Activated CD8-positive, alpha-beta T cell treated with anti-CD3 and anti-CD28 coated beads, Interleukin-2, amount 10 ng/mL, durations not matched to agents 7 days and 5 days (primary cell): ENCODE measurements around the gene HOXD11. TPM values are rescaled to one million over a fixed set of nuclear protein-coding genes. Genes with fewer than 3 reads are reported as not detected.

Experiments
- ATAC-seq: fragments of 150-1000 bp; cut with Tn5 transposase; one replicate; pipeline ENCODE4 v1.10.0; 2021; ENCODE audit warnings: moderate library complexity
- CTCF ChIA-PET: fragments of 350-600 bp; sonication (Branson Sonifier 250); formaldehyde crosslinking; loops from one replicate; lab custom pipeline; 2021; ENCODE audit warnings: antibody characterized with exemption; lab: Charles Lee
- POLR2A ChIA-PET: fragments of 350-600 bp; sonication (Branson Sonifier 250); formaldehyde crosslinking; loops from one replicate; lab custom pipeline; 2021; ENCODE audit warnings: antibody characterized with exemption; lab: Charles Lee
- DNase-seq: peaks from one replicate; pipeline ENCODE4 v3.0.0-alpha.2; 2020
- H3K27ac Mint-ChIP-seq: one replicate; pipeline ENCODE4 v1.8.0; 2021; ENCODE audit warnings: mild to moderate bottlenecking, mixed read lengths
- H3K27me3 Mint-ChIP-seq: one replicate; pipeline ENCODE4 v1.8.0; 2021; ENCODE audit warnings: low read depth, mixed read lengths
- H3K36me3 Mint-ChIP-seq: one replicate; pipeline ENCODE4 v1.8.0; 2021; ENCODE audit warnings: low read depth, mixed read lengths
- H3K4me1 Mint-ChIP-seq: one replicate; pipeline ENCODE4 v1.8.0; 2021; ENCODE audit warnings: low read depth, mixed read lengths
- H3K4me3 Mint-ChIP-seq: one replicate; pipeline ENCODE4 v1.8.0; 2021; ENCODE audit warnings: mild to moderate bottlenecking, mixed read lengths
- H3K9me3 Mint-ChIP-seq: one replicate; pipeline ENCODE4 v1.8.0; 2022; ENCODE audit warnings: mixed read lengths; ENCODE audit not compliant: insufficient read depth
- total RNA-seq, 2 experiments: library from RNA; stranded (reverse); gene quantifications; one replicate each; pipeline ENCODE4 v1.2.3, GENCODE V29; 2021

The HOXD11 gene
- total RNA-seq, 2 experiments from 2014 or later = not detected

- Mint-ChIP-seq H3K36me3 (no peaks in the 10 kb centered on the region), H3K4me1 (no peaks in the 10 kb centered on the region), H3K4me3 (no peak within 1 kb of the TSS), H3K27ac (no peak within 1 kb of the TSS), H3K9me3 (no peaks in the 10 kb centered on the region), H3K27me3 (peaks cover 88% of the 10 kb centered on the region)
- CTCF ChIA-PET = interaction anchor here (0.7 to 1.2 kb wide), 3 partner anchors 11 to 500 kb away, joined by 3 to 5 read pairs (median 3); no protein-coding TSS in a partner anchor
- DNase-seq (no peak), ATAC-seq (no peak)
- POLR2A ChIA-PET = no interaction called here
These were observed 44.6 kb downstream of the HOXD11 start, which contains the start of gene HOXD4 for GRCh38 chr2:176151442-176152287. TSS of gene HOXD4 (plus strand) at chr2:176151550. CDS start at chr2:176151634, 84 bp downstream.

GRCh38 chr2:176152350-176153181 is 45.5 kb downstream of the HOXD11 start:
- DNase-seq (no peak), ATAC-seq (no peak)
- H3K27me3 Mint-ChIP-seq = peaks cover 86% of the 10 kb centered on the region
- POLR2A ChIA-PET = no interaction called here
- peaks cover 2% of the 10 kb centered on the region for H3K36me3 Mint-ChIP-seq
- peaks cover 3% of the 10 kb centered on the region for H3K4me1 Mint-ChIP-seq
- no peak overlapping the region for H3K27ac Mint-ChIP-seq
- CTCF ChIA-PET = no interaction called here
- no peak overlapping the region for H3K4me3 Mint-ChIP-seq
- H3K9me3 Mint-ChIP-seq = no peaks in the 10 kb centered on the region

GRCh38 chr2:176154576-176155252 is 47.6 kb downstream of the HOXD11 start:
- ATAC-seq (no peak), DNase-seq (no peak)
- ChIA-PET POLR2A (no interaction called here), CTCF (interaction anchor here (0.9 to 2.3 kb wide), 8 partner anchors 8 to 994 kb away, joined by 3 to 9 read pairs (median 4); no protein-coding TSS in a partner anchor)
- Mint-ChIP-seq H3K4me1 (peaks cover 11% of the 10 kb centered on the region), H3K27ac (no peak overlapping the region), H3K27me3 (peaks cover 81% of the 10 kb centered on the region), H3K9me3 (no peaks in the 10 kb centered on the region), H3K4me3 (no peak overlapping the region), H3K36me3 (peaks cover 5% of the 10 kb centered on the region)

- CTCF ChIA-PET = interaction anchor here (0.9 to 2.3 kb wide), 8 partner anchors 9 to 993 kb away, joined by 3 to 9 read pairs (median 4); no protein-coding TSS in a partner anchor
- peaks cover 7% of the 10 kb centered on the region for H3K36me3 Mint-ChIP-seq
- H3K27me3 Mint-ChIP-seq = peaks cover 79% of the 10 kb centered on the region
- no peak overlapping the region for H3K4me3 Mint-ChIP-seq
- no peaks in the 10 kb centered on the region for H3K9me3 Mint-ChIP-seq
- ATAC-seq = no peak
- H3K4me1 Mint-ChIP-seq = peaks cover 11% of the 10 kb centered on the region
- H3K27ac Mint-ChIP-seq = no peak overlapping the region
- POLR2A ChIA-PET = interaction anchor here (0.5 kb wide), 1 partner anchor 384 kb away, joined by 3 read pairs; no protein-coding TSS in a partner anchor
- DNase-seq = no peak
These were observed 48.4 kb downstream of the HOXD11 start for GRCh38 chr2:176155356-176156044.

- H3K27ac Mint-ChIP-seq = no peak overlapping the region
- peaks cover 11% of the 10 kb centered on the region for H3K4me1 Mint-ChIP-seq
- peaks cover 8% of the 10 kb centered on the region for H3K36me3 Mint-ChIP-seq
- CTCF ChIA-PET = interaction anchor here (1.5 kb wide), 1 partner anchor 16 kb away, joined by 6 read pairs; no protein-coding TSS in a partner anchor
- POLR2A ChIA-PET = no interaction called here
- no peaks in the 10 kb centered on the region for H3K9me3 Mint-ChIP-seq
- peaks cover 78% of the 10 kb centered on the region for H3K27me3 Mint-ChIP-seq
- DNase-seq = no peak
- no peak for ATAC-seq
- H3K4me3 Mint-ChIP-seq = no peak overlapping the region
These were observed 49.3 kb downstream of the HOXD11 start for GRCh38 chr2:176156301-176156806.

- H3K4me3 Mint-ChIP-seq = peak within 1 kb of the TSS; percentile 30
- ATAC-seq (no peak), DNase-seq (no peak)
- ChIA-PET CTCF (interaction anchor here (2.1 kb wide), 1 partner anchor 298 kb away, joined by 4 read pairs; no protein-coding TSS in a partner anchor), POLR2A (no interaction called here)
- H3K4me1 Mint-ChIP-seq = peaks cover 11% of the 10 kb centered on the region
- peaks cover 81% of the 10 kb centered on the region for H3K27me3 Mint-ChIP-seq
- peaks cover 8% of the 10 kb centered on the region for H3K36me3 Mint-ChIP-seq
- H3K27ac Mint-ChIP-seq = peak within 1 kb of the TSS; percentile 16
- no peaks in the 10 kb centered on the region for H3K9me3 Mint-ChIP-seq
These were observed 49.9 kb downstream of the HOXD11 start, which contains the start of gene HOXD3 for GRCh38 chr2:176156807-176157498. TSS of gene HOXD3 (plus strand) at chr2:176157307. CDS start at chr2:176169115, 11,808 bp downstream.

- Mint-ChIP-seq H3K9me3 (no peaks in the 10 kb centered on the region), H3K27ac (peak overlapping the region; percentile 16), H3K36me3 (peaks cover 8% of the 10 kb centered on the region), H3K27me3 (peaks cover 82% of the 10 kb centered on the region), H3K4me1 (peaks cover 11% of the 10 kb centered on the region), H3K4me3 (peak overlapping the region; percentile 30)
- ChIA-PET CTCF (interaction anchor here (2.1 kb wide), 1 partner anchor 297 kb away, joined by 4 read pairs; no protein-coding TSS in a partner anchor), POLR2A (no interaction called here)
- no peak for DNase-seq
- no peak for ATAC-seq
These were observed 50.6 kb downstream of the HOXD11 start for GRCh38 chr2:176157499-176158185.

- peaks cover 81% of the 10 kb centered on the region for H3K27me3 Mint-ChIP-seq
- peaks cover 8% of the 10 kb centered on the region for H3K36me3 Mint-ChIP-seq
- H3K4me3 Mint-ChIP-seq = peak overlapping the region; percentile 10
- H3K9me3 Mint-ChIP-seq = no peaks in the 10 kb centered on the region
- ChIA-PET CTCF (interaction anchor here (2.1 kb wide), 1 partner anchor 297 kb away, joined by 4 read pairs; no protein-coding TSS in a partner anchor), POLR2A (no interaction called here)
- no peak for DNase-seq
- H3K27ac Mint-ChIP-seq = peak overlapping the region; percentile 11
- H3K4me1 Mint-ChIP-seq = peaks cover 11% of the 10 kb centered on the region
- no peak for ATAC-seq
These were observed 51.1 kb downstream of the HOXD11 start for GRCh38 chr2:176158186-176158591.

- H3K9me3 Mint-ChIP-seq = no peaks in the 10 kb centered on the region
- ATAC-seq (no peak), DNase-seq (no peak)
- peaks cover 8% of the 10 kb centered on the region for H3K36me3 Mint-ChIP-seq
- no peak overlapping the region for H3K27ac Mint-ChIP-seq
- ChIA-PET POLR2A (no interaction called here), CTCF (interaction anchor here (1.5 to 2.1 kb wide), 2 partner anchors 20 to 296 kb away, joined by 3 to 4 read pairs; no protein-coding TSS in a partner anchor)
- no peak overlapping the region for H3K4me3 Mint-ChIP-seq
- peaks cover 11% of the 10 kb centered on the region for H3K4me1 Mint-ChIP-seq
- peaks cover 83% of the 10 kb centered on the region for H3K27me3 Mint-ChIP-seq
These were observed 52.0 kb downstream of the HOXD11 start for GRCh38 chr2:176158855-176159662.
